WTC11 (cell line): ENCODE results near the gene LRFN2.

Experiments
- CTCF ChIP-seq: fragments of 200-600 bp; IDR thresholded peaks from 2 replicates; pipeline ENCODE4 v1.8.0; 2022; ENCODE audit warnings: antibody characterized with exemption
- ELF4 ChIP-seq: sonication (generic); formaldehyde crosslinking; IDR thresholded peaks from 2 replicates; pipeline ENCODE4 v1.8.1; 2022; ENCODE audit warnings: low read depth, mild to moderate bottlenecking, moderate library complexity, missing genetic modification reagents
- FOXJ3 ChIP-seq: sonication (generic); formaldehyde crosslinking; IDR thresholded peaks from 2 replicates; pipeline ENCODE4 v1.9.0; 2021; ENCODE audit warnings: missing genetic modification reagents, mild to moderate bottlenecking, borderline replicate concordance
- JUN ChIP-seq: sonication (generic); formaldehyde crosslinking; IDR thresholded peaks from 2 replicates; pipeline ENCODE4 v1.8.0; 2023; ENCODE audit warnings: mild to moderate bottlenecking, missing genetic modification reagents
- NR2C2 ChIP-seq: sonication (generic); formaldehyde crosslinking; IDR thresholded peaks from 2 replicates; pipeline ENCODE4 v1.8.0; 2022; ENCODE audit warnings: mild to moderate bottlenecking, missing genetic modification reagents
- RORB ChIP-seq: fragments of 250-450 bp; sonication (Bioruptor Pico); IDR thresholded peaks from 2 replicates; pipeline ENCODE4 v1.9.0; 2021; ENCODE audit warnings: mild to moderate bottlenecking
- TCF7 ChIP-seq: sonication (generic); formaldehyde crosslinking; IDR thresholded peaks from 2 replicates; pipeline ENCODE4 v1.8.0; 2022; ENCODE audit warnings: mild to moderate bottlenecking, low read depth, missing genetic modification reagents, moderate library complexity
- USF1 ChIP-seq: sonication (generic); formaldehyde crosslinking; IDR thresholded peaks from 2 replicates; pipeline ENCODE4 v1.8.0; 2022; ENCODE audit warnings: mild to moderate bottlenecking, missing genetic modification reagents
- USF2 ChIP-seq: sonication (generic); formaldehyde crosslinking; IDR thresholded peaks from 2 replicates; pipeline ENCODE4 v1.8.1; 2023; ENCODE audit warnings: mild to moderate bottlenecking, missing genetic modification reagents, moderate library complexity
- TF ChIP-seq, protein P1 (sequence below): sonication (generic); formaldehyde crosslinking; IDR thresholded peaks from 2 replicates; pipeline ENCODE4 v1.8.0; 2022; ENCODE audit warnings: missing genetic modification reagents

DNA sequence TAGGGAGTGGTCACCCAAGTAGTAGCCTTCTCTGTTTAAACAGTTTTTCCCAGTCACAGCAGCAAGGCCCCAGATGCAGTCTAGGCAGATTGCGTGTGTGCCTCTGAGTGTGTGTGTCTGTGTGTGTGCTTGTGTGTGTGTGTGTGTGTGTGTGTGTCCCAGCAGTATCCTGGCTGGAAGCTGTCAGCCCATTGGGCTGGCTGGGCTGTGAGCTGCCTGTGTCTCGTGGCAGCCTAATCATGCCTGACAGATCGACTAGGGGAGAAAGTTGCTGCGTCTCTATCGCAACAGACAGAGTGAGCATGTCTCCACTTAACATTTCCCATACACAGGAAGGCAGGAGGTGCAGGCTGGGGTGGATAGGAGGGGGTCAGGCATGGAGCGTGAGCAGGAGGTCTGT is 42.9 kb upstream of the LRFN2 start:
- TF ChIP-seq, protein P1, sequence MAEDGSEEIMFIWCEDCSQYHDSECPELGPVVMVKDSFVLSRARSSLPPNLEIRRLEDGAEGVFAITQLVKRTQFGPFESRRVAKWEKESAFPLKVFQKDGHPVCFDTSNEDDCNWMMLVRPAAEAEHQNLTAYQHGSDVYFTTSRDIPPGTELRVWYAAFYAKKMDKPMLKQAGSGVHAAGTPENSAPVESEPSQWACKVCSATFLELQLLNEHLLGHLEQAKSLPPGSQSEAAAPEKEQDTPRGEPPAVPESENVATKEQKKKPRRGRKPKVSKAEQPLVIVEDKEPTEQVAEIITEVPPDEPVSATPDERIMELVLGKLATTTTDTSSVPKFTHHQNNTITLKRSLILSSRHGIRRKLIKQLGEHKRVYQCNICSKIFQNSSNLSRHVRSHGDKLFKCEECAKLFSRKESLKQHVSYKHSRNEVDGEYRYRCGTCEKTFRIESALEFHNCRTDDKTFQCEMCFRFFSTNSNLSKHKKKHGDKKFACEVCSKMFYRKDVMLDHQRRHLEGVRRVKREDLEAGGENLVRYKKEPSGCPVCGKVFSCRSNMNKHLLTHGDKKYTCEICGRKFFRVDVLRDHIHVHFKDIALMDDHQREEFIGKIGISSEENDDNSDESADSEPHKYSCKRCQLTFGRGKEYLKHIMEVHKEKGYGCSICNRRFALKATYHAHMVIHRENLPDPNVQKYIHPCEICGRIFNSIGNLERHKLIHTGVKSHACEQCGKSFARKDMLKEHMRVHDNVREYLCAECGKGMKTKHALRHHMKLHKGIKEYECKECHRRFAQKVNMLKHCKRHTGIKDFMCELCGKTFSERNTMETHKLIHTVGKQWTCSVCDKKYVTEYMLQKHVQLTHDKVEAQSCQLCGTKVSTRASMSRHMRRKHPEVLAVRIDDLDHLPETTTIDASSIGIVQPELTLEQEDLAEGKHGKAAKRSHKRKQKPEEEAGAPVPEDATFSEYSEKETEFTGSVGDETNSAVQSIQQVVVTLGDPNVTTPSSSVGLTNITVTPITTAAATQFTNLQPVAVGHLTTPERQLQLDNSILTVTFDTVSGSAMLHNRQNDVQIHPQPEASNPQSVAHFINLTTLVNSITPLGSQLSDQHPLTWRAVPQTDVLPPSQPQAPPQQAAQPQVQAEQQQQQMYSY (CRISPR knock-in tag): no peak
- no peak for TF ChIP-seq CTCF
- no peak for TF ChIP-seq ELF4 (CRISPR knock-in tag)
- TF ChIP-seq JUN (CRISPR knock-in tag): no peak
- TF ChIP-seq RORB: no peak
- no peak for TF ChIP-seq FOXJ3
- no peak for TF ChIP-seq USF1 (CRISPR knock-in tag)
- TF ChIP-seq NR2C2 (CRISPR knock-in tag): no peak
- no peak for TF ChIP-seq USF2 (CRISPR knock-in tag)
- TF ChIP-seq TCF7 (CRISPR knock-in tag): no peak
